H1 (cell line): ENCODE results near the gene LCN10. TPM values are rescaled to one million over a fixed set of nuclear protein-coding genes. Genes with fewer than 3 reads are reported as not detected.

Experiments
- CTCF ChIA-PET: fragments of 300-600 bp; sonication (Branson Sonifier 250); formaldehyde crosslinking; loops from one replicate; lab custom pipeline; 2021; ENCODE audit not compliant: partially characterized antibody; lab: Charles Lee
- POLR2A ChIA-PET: fragments of 300-600 bp; sonication (Branson Sonifier 250); formaldehyde crosslinking; loops from one replicate; lab custom pipeline; 2021; ENCODE audit warnings: inconsistent platforms; ENCODE audit not compliant: partially characterized antibody; lab: Charles Lee
- DNase-seq, 2 experiments: peaks; one replicate each; pipeline versions ENCODE4 v3.0.0 to v3.0.0-alpha.2; 2010 to 2022; ENCODE audit warnings: low spot score in 2 of 2, low read depth in 1 of 2, mixed read lengths in 1 of 2
- FAIRE-seq: peaks from 2 replicates; lab custom pipeline; 2011; peaks lifted over from hg19 to GRCh38; lab: Jason Lieb, UNC
- H2AFZ ChIP-seq: 2 replicates; pipeline ENCODE4 v1.8.1; 2012; ENCODE audit warnings: low read length, inconsistent platforms
- H2AK5ac ChIP-seq: 2 replicates; pipeline ENCODE4 v1.6.1; 2013; ENCODE audit warnings: low read depth, low read length
- H2BK120ac ChIP-seq: replicated peaks from 2 replicates; pipeline ENCODE3; 2013; ENCODE audit warnings: low read depth, low read length, inconsistent platforms
- H2BK12ac ChIP-seq: 2 replicates; pipeline ENCODE4 v1.6.1; 2013; ENCODE audit warnings: low read depth, low read length
- H2BK15ac ChIP-seq: 2 replicates; pipeline ENCODE4 v1.6.1; 2013; ENCODE audit warnings: low read length
- H2BK20ac ChIP-seq: 2 replicates; pipeline ENCODE4 v1.6.1; 2013; ENCODE audit warnings: low read length
- H2BK5ac ChIP-seq: 2 replicates; pipeline ENCODE4 v1.6.1; 2013; ENCODE audit warnings: low read depth, low read length
- H3K14ac ChIP-seq: 2 replicates; pipeline ENCODE4 v1.6.1; 2013; ENCODE audit warnings: inconsistent platforms; ENCODE audit not compliant: insufficient read length
- H3K18ac ChIP-seq: 2 replicates; pipeline ENCODE4 v1.6.1; 2013; ENCODE audit warnings: low read length; ENCODE audit errors: extremely low read depth
- H3K23ac ChIP-seq: 2 replicates; pipeline ENCODE4 v1.6.1; 2013; ENCODE audit warnings: inconsistent platforms; ENCODE audit not compliant: insufficient read length
- H3K23me2 ChIP-seq: 2 replicates; pipeline ENCODE4 v1.6.1; 2013; ENCODE audit warnings: low read depth, low read length
- H3K27ac ChIP-seq: 2 replicates; pipeline ENCODE4 v1.6.1; 2011; ENCODE audit warnings: low read depth, low read length, inconsistent platforms
- H3K27me3 ChIP-seq, 4 experiments: replicated peaks in 1 of 4; 1 replicate in 1 of 4; 2 replicates in 3 of 4; pipeline versions ENCODE4 v1.6.1 to v1.8.1; 2011 to 2013; ENCODE audit warnings: low read length in 3 of 4, mild to moderate bottlenecking in 3 of 4, inconsistent platforms in 2 of 4, mixed read lengths in 2 of 4, moderate library complexity in 1 of 4; ENCODE audit not compliant: control insufficient read depth in 3 of 4, insufficient read depth in 3 of 4; ENCODE audit errors: extremely low read depth in 1 of 4
- H3K36me3 ChIP-seq, 4 experiments: 2 replicates each; pipeline versions ENCODE4 v1.6.1 to v1.8.1; 2011 to 2013; ENCODE audit warnings: mild to moderate bottlenecking in 4 of 4, low read length in 3 of 4, moderate library complexity in 2 of 4, control low read depth in 1 of 4, inconsistent platforms in 1 of 4; ENCODE audit not compliant: insufficient read depth in 4 of 4, control insufficient read depth in 2 of 4
- H3K4ac ChIP-seq: replicated peaks from 2 replicates; pipeline ENCODE3; 2013; ENCODE audit warnings: low read length, low read depth, mixed read lengths, inconsistent platforms; ENCODE audit not compliant: insufficient read length
- H3K4me1 ChIP-seq, 4 experiments: replicated peaks in 1 of 4; 1 replicate in 1 of 4; 2 replicates in 3 of 4; pipeline versions ENCODE4 v1.6.1 to v1.8.1; 2011 to 2013; ENCODE audit warnings: low read length in 3 of 4, inconsistent platforms in 2 of 4, mixed read lengths in 1 of 4; ENCODE audit not compliant: insufficient read depth in 4 of 4, control insufficient read depth in 3 of 4
- H3K4me2 ChIP-seq, 2 experiments: 2 replicates each; pipeline versions ENCODE4 v1.6.1 to v1.8.1; 2011 to 2013; ENCODE audit warnings: low read depth in 2 of 2, low read length in 2 of 2, control low read depth in 1 of 2, inconsistent platforms in 1 of 2, mild to moderate bottlenecking in 1 of 2; ENCODE audit not compliant: insufficient read depth in 1 of 2
- H3K4me3 ChIP-seq, 4 experiments: fragments of 200-600, 300-600 bp in 1 of 4; sonication (generic), shearing (Covaris generic), sonication (Bioruptor Twin) in 1 of 4; 2 replicates each; pipeline versions ENCODE4 v1.5.1 to v1.8.1; 2011 to 2016; ENCODE audit warnings: low read length in 4 of 4, low read depth in 3 of 4, control low read depth in 2 of 4, inconsistent platforms in 2 of 4, mild to moderate bottlenecking in 2 of 4, mixed read lengths in 1 of 4, moderate library complexity in 1 of 4; ENCODE audit not compliant: insufficient read depth in 2 of 4; ENCODE audit errors: extremely low read depth in 1 of 4
- H3K56ac ChIP-seq: replicated peaks from 2 replicates; pipeline ENCODE3; 2013; ENCODE audit warnings: low read depth, mild to moderate bottlenecking, mixed read lengths, low read length, inconsistent platforms; ENCODE audit not compliant: insufficient read length
- H3K79me1 ChIP-seq: 2 replicates; pipeline ENCODE4 v1.6.1; 2013; ENCODE audit warnings: low read depth, low read length, control low read depth
- H3K79me2 ChIP-seq, 2 experiments: 2 replicates each; pipeline versions ENCODE4 v1.6.1 to v1.8.1; 2012 to 2013; ENCODE audit warnings: low read length in 2 of 2, mild to moderate bottlenecking in 2 of 2, inconsistent platforms in 1 of 2; ENCODE audit not compliant: insufficient read depth in 2 of 2, control insufficient read depth in 1 of 2
- H3K9ac ChIP-seq, 4 experiments: replicated peaks in 1 of 4; 1 replicate in 1 of 4; 2 replicates in 3 of 4; pipeline versions ENCODE4 v1.6.1 to v1.8.1; 2011 to 2013; ENCODE audit warnings: low read depth in 3 of 4, low read length in 3 of 4, control low read depth in 2 of 4, mild to moderate bottlenecking in 2 of 4, moderate library complexity in 2 of 4, inconsistent platforms in 1 of 4; ENCODE audit errors: extremely low read depth in 1 of 4
- H3K9me3 ChIP-seq, 2 experiments: 2 replicates each; pipeline versions ENCODE4 v1.6.1 to v1.8.1; 2012 to 2013; ENCODE audit warnings: mild to moderate bottlenecking in 2 of 2, moderate library complexity in 2 of 2, control low read depth in 1 of 2, inconsistent platforms in 1 of 2, low read depth in 1 of 2, low read length in 1 of 2, mixed read lengths in 1 of 2; ENCODE audit not compliant: insufficient read depth in 2 of 2
- H4K20me1 ChIP-seq, 2 experiments: replicated peaks in 1 of 2; 2 replicates each; pipeline versions ENCODE3 to v1.8.1; 2011 to 2013; ENCODE audit warnings: inconsistent platforms in 2 of 2, low read length in 2 of 2, mild to moderate bottlenecking in 1 of 2; ENCODE audit not compliant: insufficient read depth in 2 of 2, control insufficient read depth in 1 of 2
- H4K5ac ChIP-seq: 2 replicates; pipeline ENCODE4 v1.6.1; 2013; ENCODE audit warnings: low read length, low read depth, mixed read lengths, inconsistent platforms; ENCODE audit not compliant: insufficient read length
- H4K8ac ChIP-seq: 2 replicates; pipeline ENCODE4 v1.8.0; 2013; ENCODE audit warnings: mild to moderate bottlenecking, moderate library complexity, low read length, inconsistent platforms; ENCODE audit not compliant: insufficient read depth; ENCODE audit errors: extremely low read depth
- H4K91ac ChIP-seq: replicated peaks from 2 replicates; pipeline ENCODE3; 2013; ENCODE audit warnings: low read length, mixed read lengths, inconsistent platforms; ENCODE audit not compliant: insufficient read length
- SUZ12 ChIP-seq: fragments of 200-600 bp; sonication (generic); IDR thresholded peaks from 2 replicates; pipeline ENCODE4 v1.6.1; 2012; ENCODE audit warnings: mild to moderate bottlenecking, inconsistent platforms, low read length, moderate library complexity, mixed read lengths
- WGBS, 2 experiments: shearing (Covaris generic) in 1 of 2; methylation state at CpG; one replicate each; pipeline versions ENCODE4 v1.1.6 to v1.1.7; 2013 to 2015; ENCODE audit warnings: low lambda C conversion rate in 2 of 2, mixed read lengths in 2 of 2, inconsistent platforms in 1 of 2, low coverage in 1 of 2, missing lambda C conversion rate in 1 of 2; ENCODE audit not compliant: insufficient replicate concordance in 2 of 2, insufficient coverage in 1 of 2, insufficient read length in 1 of 2; ENCODE audit errors: extremely low coverage in 1 of 2, missing lambda C conversion rate in 1 of 2; 5-methylcytosine and 5-hydroxymethylcytosine counted together
- polyA plus RNA-seq, 7 experiments: library from polyadenylated mRNA; depleted of rRNA in 3 of 7; stranded (reverse) in 5 of 7; unstranded in 2 of 7; fragments of >200 nt in 5 of 7; fragments of 200-250 nt in 2 of 7; gene quantifications; 1 replicate in 5 of 7; 2 replicates in 1 of 7; 4 replicates in 1 of 7; pipeline versions ENCODE4 v1.2.1 to v1.2.3, GENCODE V29; 2011 to 2013; ENCODE audit warnings: missing spikeins in 2 of 7, mixed read lengths in 2 of 7
- total RNA-seq: library from RNA; stranded (reverse); fragmentation: NEBNext Ultra II Directional; extraction: Animal tissue kit (Norgen Biotek cat#: 25700); gene quantifications from 2 replicates; pipeline ENCODE4 v1.2.1, GENCODE V29; 2021

The LCN10 gene
- total and polyA plus RNA-seq, 2 of the 8 experiments (the other 6 are each of a cell fraction or from before 2014, with no cell fraction given): 2.6 to 2.8 TPM

DNA sequence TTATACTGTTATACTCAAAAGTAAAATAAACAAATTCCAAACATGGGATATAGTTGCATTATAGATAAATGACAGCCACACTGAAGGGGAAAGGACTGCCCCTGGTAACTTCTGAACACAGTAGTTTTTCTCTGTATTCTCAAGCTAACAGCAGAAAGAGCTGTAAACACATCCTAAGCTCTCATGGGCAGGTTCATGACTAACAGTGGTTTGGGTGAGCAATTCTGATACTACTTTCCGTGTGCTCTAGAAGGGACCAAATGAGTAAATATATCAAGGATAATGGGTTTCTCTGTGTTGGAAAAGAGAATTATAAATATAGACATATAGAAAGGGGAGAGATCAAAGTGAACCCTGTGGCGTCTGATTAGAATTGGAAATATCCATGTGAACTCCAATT lies 7.8 kb upstream of the LCN10 start:
- Histone ChIP-seq H4K20me1 (no peaks in the 10 kb centered on the region), H3K4me1 (peaks cover 0 to 2% (median 0%) of the 10 kb centered on the region in 4 experiments; a peak in 2 of 7 replicates), H3K56ac (no peak overlapping the region), H3K9me3 (peaks cover 3 to 6% of the 10 kb centered on the region in 2 experiments; a peak in 1 of 4 replicates), H3K79me1 (no peaks in the 10 kb centered on the region), H4K8ac (no peak overlapping the region), H3K27ac (no peak overlapping the region), H2BK15ac (no peak overlapping the region), H3K27me3 (no peaks in the 10 kb centered on the region), H3K14ac (no peak overlapping the region), H4K91ac (no peak overlapping the region), H2BK120ac (no peak overlapping the region), H3K4me2 (no peak overlapping the region), H3K18ac (no peak overlapping the region), H3K4ac (no peak overlapping the region), H3K4me3 (no peak overlapping the region), H2BK20ac (no peak overlapping the region), H2BK5ac (no peak overlapping the region), H2BK12ac (no peak overlapping the region), H3K36me3 (no peaks in the 10 kb centered on the region), H3K23me2 (no peaks in the 10 kb centered on the region; the same call in 1 of the 2 replicates), H4K5ac (no peak overlapping the region), H3K79me2 (no peaks in the 10 kb centered on the region), H3K9ac (no peak overlapping the region), H2AK5ac (no peak overlapping the region), H2AFZ (no peak overlapping the region), H3K23ac (no peak overlapping the region)
- no peak for FAIRE-seq
- WGBS, 2 experiments: 86% methylated on average over 2 of the region's 2 CpGs; no CpG with 5 or more reads in 1 of the 2 experiments
- ChIA-PET POLR2A (interaction anchor here (1.5 to 11.7 kb wide), 2 partner anchors 9 to 21 kb away, joined by 4 to 137 read pairs; no protein-coding TSS in a partner anchor), CTCF (interaction anchor here (0.6 to 2.7 kb wide), 7 partner anchors 7 to 388 kb away, joined by 3 to 9 read pairs (median 4); partner anchors contain the start of genes AJM1 and LCN8)
- DNase-seq: no peak
- TF ChIP-seq SUZ12: no peak
